Measurements from ENCODE around the gene QSER1.

QSER1 gene

DNA sequence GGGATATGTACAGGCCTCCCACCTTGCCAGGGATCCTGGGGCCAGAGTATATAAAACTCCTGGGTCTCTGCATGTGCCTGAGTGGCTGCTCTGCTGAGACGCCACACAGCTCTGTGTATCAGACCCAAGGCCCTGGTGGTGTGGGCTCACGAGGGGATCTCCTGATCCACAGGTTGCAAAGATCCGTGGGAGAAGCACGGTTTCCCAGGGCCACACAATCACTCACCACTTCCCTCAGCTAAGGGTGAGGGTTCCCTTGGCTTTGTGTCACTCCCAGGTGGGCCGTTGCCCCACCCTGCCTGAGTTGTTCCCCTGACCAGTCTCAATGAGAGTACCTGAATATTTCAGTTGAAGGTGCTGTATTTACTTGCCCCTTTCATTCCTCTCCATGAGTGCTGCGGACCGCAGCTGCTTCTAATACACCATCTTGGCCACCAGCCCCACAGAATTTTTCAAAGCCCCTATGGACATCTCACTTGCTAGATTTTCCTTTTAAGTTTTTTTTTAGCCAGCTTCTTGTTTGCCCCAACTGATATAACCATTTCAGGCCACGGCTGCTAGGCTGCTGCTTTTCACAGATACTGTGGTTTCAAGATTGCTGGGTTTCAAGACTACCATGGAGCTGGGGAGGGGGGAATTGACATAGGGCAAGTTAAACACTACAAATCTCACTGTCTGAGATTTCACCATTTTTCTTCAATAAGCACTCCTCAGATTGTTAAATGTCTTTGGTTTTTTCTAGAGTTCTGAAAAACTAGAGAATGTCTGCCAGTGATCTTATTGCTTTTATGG, 109.3 kb downstream of the QSER1 start:
- H3K9me3 ChIP-seq (ENCODE audit: control insufficient read depth in 5 of 5, low read length in 5 of 5): no peaks in the 10 kb centered on the region
- H3K36me3 ChIP-seq (ENCODE audit: control insufficient read depth in 5 of 5, insufficient read depth in 5 of 5, low read length in 5 of 5): no peaks in the 10 kb centered on the region
- no peaks in the 10 kb centered on the region for H3K27me3 ChIP-seq (ENCODE audit: control insufficient read depth in 5 of 5, insufficient read depth in 4 of 5, low read length in 5 of 5)
- no peak overlapping the region for H3K27ac ChIP-seq (ENCODE audit: low read depth, low read length)
- no peaks in the 10 kb centered on the region for H3K4me1 ChIP-seq (ENCODE audit: control insufficient read depth in 5 of 5, insufficient read depth in 5 of 5, low read length in 5 of 5)
- no peak overlapping the region for H3K9ac ChIP-seq (ENCODE audit: low read length in 5 of 5)
- H3K4me3 ChIP-seq (ENCODE audit: low read depth in 1 of 5, low read length in 5 of 5): no peak overlapping the region

DNA sequence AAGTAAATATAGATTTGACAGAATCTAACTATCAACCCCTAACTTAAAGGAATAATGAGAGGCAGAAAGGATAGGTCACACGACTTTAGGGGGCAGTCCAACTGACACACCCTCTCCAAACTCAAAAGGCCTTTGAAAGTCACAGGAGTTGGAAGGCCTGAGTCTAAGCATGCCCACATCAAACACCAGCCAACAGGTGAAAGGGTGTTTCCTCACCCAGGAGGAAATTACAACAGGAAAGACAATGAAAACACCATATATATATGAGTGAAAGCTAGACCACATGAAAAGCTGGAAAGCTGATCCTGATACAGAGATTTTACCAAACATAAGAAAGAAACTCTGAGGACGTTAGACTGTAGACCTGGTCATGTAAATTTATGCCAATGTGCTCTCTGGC, 112.6 kb downstream of the QSER1 start:
- Histone ChIP-seq H3K9me3 (ENCODE audit: control insufficient read depth in 5 of 5, low read length in 5 of 5) (no peaks in the 10 kb centered on the region), H3K9ac (ENCODE audit: low read length in 5 of 5) (no peak overlapping the region), H3K36me3 (ENCODE audit: control insufficient read depth in 5 of 5, insufficient read depth in 5 of 5, low read length in 5 of 5) (no peaks in the 10 kb centered on the region), H3K4me1 (ENCODE audit: control insufficient read depth in 5 of 5, insufficient read depth in 5 of 5, low read length in 5 of 5) (no peaks in the 10 kb centered on the region), H3K4me3 (ENCODE audit: low read depth in 1 of 5, low read length in 5 of 5) (no peak overlapping the region), H3K27me3 (ENCODE audit: control insufficient read depth in 5 of 5, insufficient read depth in 4 of 5, low read length in 5 of 5) (no peaks in the 10 kb centered on the region), H3K27ac (ENCODE audit: low read depth, low read length) (no peak overlapping the region)

DNA sequence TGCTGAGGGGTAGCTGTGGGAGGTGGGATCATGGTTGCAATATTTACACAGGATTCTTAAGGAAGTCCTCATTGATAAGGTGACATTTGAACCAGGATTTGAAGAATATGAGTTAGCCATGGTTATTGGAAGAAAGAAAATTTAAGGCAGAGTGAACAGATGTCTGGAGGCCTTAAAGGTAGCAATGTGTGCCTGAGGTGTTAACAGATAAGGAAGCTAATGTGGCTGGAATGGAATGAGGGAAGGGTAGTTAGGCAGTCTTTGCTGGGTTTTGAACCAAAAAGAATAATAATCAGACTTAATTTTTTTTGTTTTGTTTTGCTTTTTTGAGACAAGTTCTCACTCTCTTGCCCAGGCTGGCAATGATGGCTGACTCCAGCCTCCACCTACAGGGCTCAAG, 113.4 kb downstream of the QSER1 start:
- H3K9me3 ChIP-seq (ENCODE audit: control insufficient read depth in 5 of 5, low read length in 5 of 5): no peaks in the 10 kb centered on the region
- no peaks in the 10 kb centered on the region for H3K36me3 ChIP-seq (ENCODE audit: control insufficient read depth in 5 of 5, insufficient read depth in 5 of 5, low read length in 5 of 5)
- H3K4me3 ChIP-seq (ENCODE audit: low read depth in 1 of 5, low read length in 5 of 5): no peak overlapping the region
- H3K9ac ChIP-seq (ENCODE audit: low read length in 5 of 5): no peak overlapping the region
- no peak overlapping the region for H3K27ac ChIP-seq (ENCODE audit: low read depth, low read length)
- H3K4me1 ChIP-seq (ENCODE audit: control insufficient read depth in 5 of 5, insufficient read depth in 5 of 5, low read length in 5 of 5): no peaks in the 10 kb centered on the region
- no peaks in the 10 kb centered on the region for H3K27me3 ChIP-seq (ENCODE audit: control insufficient read depth in 5 of 5, insufficient read depth in 4 of 5, low read length in 5 of 5)

DNA sequence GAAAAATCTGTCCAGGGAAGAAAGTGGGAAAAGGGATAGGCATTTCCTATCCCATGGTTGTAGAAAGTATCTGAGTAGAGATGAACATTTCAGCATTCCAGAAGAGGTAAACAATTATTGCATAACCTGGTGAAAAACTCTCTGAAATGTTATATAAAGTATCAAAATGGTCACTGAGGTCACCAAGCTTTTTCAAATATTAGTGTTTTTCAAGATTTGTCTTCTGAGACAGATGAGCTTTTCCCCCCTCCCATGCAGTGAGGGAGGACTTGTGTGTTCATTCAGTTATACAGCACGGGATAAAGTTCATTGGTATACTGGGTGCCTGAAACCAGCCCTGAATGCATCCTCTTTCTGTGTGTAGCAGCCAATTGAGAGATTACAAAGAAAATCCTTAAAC, 121.1 kb downstream of the QSER1 start:
- no peak overlapping the region for H3K9ac ChIP-seq (ENCODE audit: low read length in 5 of 5)
- H3K9me3 ChIP-seq (ENCODE audit: control insufficient read depth in 5 of 5, low read length in 5 of 5): no peaks in the 10 kb centered on the region
- peaks cover 0 to under 1% (median 0%) of the 10 kb centered on the region in 5 donors for H3K27me3 ChIP-seq (ENCODE audit: control insufficient read depth in 5 of 5, insufficient read depth in 4 of 5, low read length in 5 of 5)
- no peak overlapping the region for H3K4me3 ChIP-seq (ENCODE audit: low read depth in 1 of 5, low read length in 5 of 5)
- H3K36me3 ChIP-seq (ENCODE audit: control insufficient read depth in 5 of 5, insufficient read depth in 5 of 5, low read length in 5 of 5): no peaks in the 10 kb centered on the region
- H3K27ac ChIP-seq (ENCODE audit: low read depth, low read length): no peak overlapping the region
- H3K4me1 ChIP-seq (ENCODE audit: control insufficient read depth in 5 of 5, insufficient read depth in 5 of 5, low read length in 5 of 5): peaks cover 0 to 12% (median 11%) of the 10 kb centered on the region in 5 donors

DNA sequence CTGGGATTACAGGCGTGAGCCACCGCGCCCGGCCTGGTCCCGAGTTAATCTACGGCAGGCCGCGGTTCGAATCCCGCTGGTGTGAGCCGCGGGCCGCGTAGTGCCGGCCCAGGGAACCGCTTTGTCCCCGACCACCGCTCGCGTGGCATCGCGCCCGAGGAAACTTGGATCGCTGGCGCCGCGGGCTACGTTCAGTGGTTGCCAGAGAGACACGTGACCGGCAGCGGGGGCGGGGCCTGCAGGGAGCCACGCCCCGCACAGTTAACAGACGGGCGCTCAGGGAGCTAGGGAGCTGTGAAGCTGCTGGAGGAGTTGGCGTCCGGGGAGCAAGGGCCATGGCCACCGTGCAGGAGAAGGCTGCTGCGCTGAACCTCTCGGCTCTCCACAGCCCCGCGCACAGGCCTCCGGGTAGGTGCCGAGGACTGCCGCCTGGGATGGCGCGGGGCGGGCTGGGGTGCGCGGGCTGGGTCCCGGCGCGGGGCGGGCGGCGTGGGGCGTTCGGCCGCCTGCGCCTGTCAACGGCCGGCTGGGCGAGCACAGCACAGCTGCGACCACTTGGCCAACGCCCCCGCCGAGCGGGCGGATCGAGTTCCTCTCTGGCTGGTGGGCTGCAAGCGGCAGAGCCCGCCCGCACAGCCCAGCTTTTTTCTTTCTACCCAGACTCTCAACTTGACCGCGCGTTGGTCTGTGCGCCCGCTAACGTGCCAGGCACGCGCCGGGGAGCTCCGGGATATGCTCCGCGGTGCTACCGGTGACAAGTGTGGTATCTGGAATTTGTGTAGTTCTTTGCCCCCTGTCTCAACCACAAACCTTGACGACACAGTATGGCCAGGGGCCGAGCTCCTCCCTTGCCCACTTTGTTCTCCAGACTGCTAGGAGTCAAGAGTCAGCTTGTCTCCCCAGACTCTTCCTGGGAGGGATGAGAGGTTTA, 123.3 kb downstream of the QSER1 start, which contains the start of gene DEPDC7:
Gene DEPDC7 (plus strand): TSS at position 258 of the 931 bp plus-strand sequence. CDS start 78 bp downstream, at position 336.
- Histone ChIP-seq H3K9ac (ENCODE audit: low read length in 5 of 5) (peak within 1 kb of the TSS in 2 of 5 donors; percentile 38 to 56), H3K27me3 (ENCODE audit: control insufficient read depth in 5 of 5, insufficient read depth in 4 of 5, low read length in 5 of 5) (peaks cover 0 to 4% (median 0%) of the 10 kb centered on the region in 5 donors), H3K36me3 (ENCODE audit: control insufficient read depth in 5 of 5, insufficient read depth in 5 of 5, low read length in 5 of 5) (no peaks in the 10 kb centered on the region), H3K27ac (ENCODE audit: low read depth, low read length) (no peak within 1 kb of the TSS), H3K9me3 (ENCODE audit: control insufficient read depth in 5 of 5, low read length in 5 of 5) (no peaks in the 10 kb centered on the region), H3K4me1 (ENCODE audit: control insufficient read depth in 5 of 5, insufficient read depth in 5 of 5, low read length in 5 of 5) (peaks cover 0 to 12% (median 11%) of the 10 kb centered on the region in 5 donors), H3K4me3 (ENCODE audit: low read depth in 1 of 5, low read length in 5 of 5) (peak within 1 kb of the TSS; percentile 62 to 83 (median 70))

DNA sequence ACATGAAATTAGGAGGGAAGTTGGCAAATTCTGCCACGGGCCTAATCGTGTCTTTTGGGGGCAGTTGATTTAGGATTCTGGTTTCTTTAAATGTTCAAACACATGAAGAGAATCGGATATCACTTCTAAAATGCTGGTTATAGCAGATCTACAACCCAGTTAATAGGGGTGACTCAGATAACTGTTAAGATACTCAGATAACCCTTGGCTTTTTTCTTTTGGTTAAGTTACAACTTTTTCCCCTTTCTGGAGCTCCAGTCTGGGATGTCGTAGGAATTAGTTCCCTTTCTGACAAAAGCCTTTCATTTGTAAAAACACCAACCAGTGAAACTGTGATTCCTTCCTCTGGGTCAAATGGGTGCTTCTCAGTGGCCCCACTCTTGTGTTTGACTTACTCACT, 124.0 kb downstream of the QSER1 start:
- Histone ChIP-seq H3K27me3 (ENCODE audit: control insufficient read depth in 5 of 5, insufficient read depth in 4 of 5, low read length in 5 of 5) (peaks cover 0 to 4% (median 0%) of the 10 kb centered on the region in 5 donors), H3K4me3 (ENCODE audit: low read depth in 1 of 5, low read length in 5 of 5) (peak overlapping the region; percentile 62 to 83 (median 70)), H3K27ac (ENCODE audit: low read depth, low read length) (no peak overlapping the region), H3K9ac (ENCODE audit: low read length in 5 of 5) (peak overlapping the region in 2 of 5 donors; percentile 10 to 38), H3K9me3 (ENCODE audit: control insufficient read depth in 5 of 5, low read length in 5 of 5) (no peaks in the 10 kb centered on the region), H3K36me3 (ENCODE audit: control insufficient read depth in 5 of 5, insufficient read depth in 5 of 5, low read length in 5 of 5) (no peaks in the 10 kb centered on the region), H3K4me1 (ENCODE audit: control insufficient read depth in 5 of 5, insufficient read depth in 5 of 5, low read length in 5 of 5) (peaks cover 0 to 12% (median 11%) of the 10 kb centered on the region in 5 donors)

DNA sequence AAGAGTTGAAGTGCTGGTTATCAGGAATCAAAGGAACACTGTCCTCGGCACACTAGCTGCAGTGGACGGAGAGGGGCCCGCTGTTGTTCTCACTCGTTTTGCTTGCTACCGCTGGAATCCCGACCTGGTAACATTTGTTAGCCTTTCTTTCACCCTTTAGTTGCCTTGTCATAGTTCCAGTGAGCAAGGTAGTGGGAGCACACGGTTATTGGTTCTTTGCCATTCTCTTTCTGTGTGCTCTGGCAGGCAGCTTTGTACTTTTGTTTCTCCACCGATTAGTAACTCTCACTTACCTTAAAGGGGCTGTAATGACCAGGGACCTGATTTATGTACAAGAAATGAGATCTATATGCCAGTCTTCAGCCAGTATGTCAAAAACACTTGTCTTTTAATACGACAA, 124.9 kb downstream of the QSER1 start:
- no peak overlapping the region for H3K9ac ChIP-seq (ENCODE audit: low read length in 5 of 5)
- no peak overlapping the region for H3K27ac ChIP-seq (ENCODE audit: low read depth, low read length)
- no peaks in the 10 kb centered on the region for H3K36me3 ChIP-seq (ENCODE audit: control insufficient read depth in 5 of 5, insufficient read depth in 5 of 5, low read length in 5 of 5)
- H3K27me3 ChIP-seq (ENCODE audit: control insufficient read depth in 5 of 5, insufficient read depth in 4 of 5, low read length in 5 of 5): peaks cover 0 to 4% (median 0%) of the 10 kb centered on the region in 5 donors
- peaks cover 0 to 12% (median 11%) of the 10 kb centered on the region in 5 donors for H3K4me1 ChIP-seq (ENCODE audit: control insufficient read depth in 5 of 5, insufficient read depth in 5 of 5, low read length in 5 of 5)
- no peak overlapping the region for H3K4me3 ChIP-seq (ENCODE audit: low read depth in 1 of 5, low read length in 5 of 5)
- no peaks in the 10 kb centered on the region for H3K9me3 ChIP-seq (ENCODE audit: control insufficient read depth in 5 of 5, low read length in 5 of 5)

DNA sequence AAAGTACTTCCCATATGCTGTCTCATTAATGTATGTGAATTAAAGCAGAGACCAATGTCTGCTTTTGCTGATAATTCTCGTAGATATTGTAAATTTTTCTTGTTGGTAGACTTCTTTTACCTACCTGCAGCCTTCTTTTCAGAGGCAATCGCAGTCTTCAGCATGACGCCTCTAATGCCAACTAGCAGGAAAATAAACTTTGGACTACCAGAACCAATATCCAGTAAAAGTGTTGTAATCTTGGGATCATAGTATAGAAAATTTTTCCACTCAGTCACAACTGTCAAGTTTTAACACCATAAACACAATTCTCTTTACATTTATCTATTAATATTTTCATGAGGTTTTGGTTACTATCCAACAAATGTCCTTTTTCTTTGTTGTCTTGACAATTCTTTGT, 125.4 kb downstream of the QSER1 start:
- Histone ChIP-seq H3K4me1 (ENCODE audit: control insufficient read depth in 5 of 5, insufficient read depth in 5 of 5, low read length in 5 of 5) (peaks cover 0 to 12% (median 11%) of the 10 kb centered on the region in 5 donors), H3K36me3 (ENCODE audit: control insufficient read depth in 5 of 5, insufficient read depth in 5 of 5, low read length in 5 of 5) (no peaks in the 10 kb centered on the region), H3K27ac (ENCODE audit: low read depth, low read length) (no peak overlapping the region), H3K9ac (ENCODE audit: low read length in 5 of 5) (no peak overlapping the region), H3K9me3 (ENCODE audit: control insufficient read depth in 5 of 5, low read length in 5 of 5) (no peaks in the 10 kb centered on the region), H3K27me3 (ENCODE audit: control insufficient read depth in 5 of 5, insufficient read depth in 4 of 5, low read length in 5 of 5) (peaks cover 0 to 4% (median 0%) of the 10 kb centered on the region in 5 donors), H3K4me3 (ENCODE audit: low read depth in 1 of 5, low read length in 5 of 5) (no peak overlapping the region)

DNA sequence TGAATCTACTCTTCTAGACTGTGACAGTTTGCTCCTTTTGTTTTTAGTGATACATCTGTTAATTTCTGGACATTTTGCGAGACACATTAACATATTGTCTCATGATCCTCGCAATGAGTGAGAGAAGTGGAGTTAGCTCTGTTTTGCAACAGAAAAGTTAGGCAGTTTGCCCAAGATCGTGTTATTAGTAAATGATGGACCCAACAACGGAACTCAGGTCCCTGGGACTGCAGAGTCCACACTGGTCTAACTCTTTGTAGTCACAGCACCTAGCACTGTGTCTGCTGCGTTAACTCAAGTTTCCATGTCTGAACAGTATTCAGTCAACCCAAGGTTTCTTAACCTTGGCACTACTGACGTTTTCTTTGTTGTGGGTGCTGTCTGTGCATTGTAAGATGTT, 126.2 kb downstream of the QSER1 start:
- no peak overlapping the region for H3K4me3 ChIP-seq (ENCODE audit: low read depth in 1 of 5, low read length in 5 of 5)
- no peak overlapping the region for H3K27ac ChIP-seq (ENCODE audit: low read depth, low read length)
- peaks cover 0 to 4% (median 0%) of the 10 kb centered on the region in 5 donors for H3K27me3 ChIP-seq (ENCODE audit: control insufficient read depth in 5 of 5, insufficient read depth in 4 of 5, low read length in 5 of 5)
- peaks cover 0 to 12% (median 11%) of the 10 kb centered on the region in 5 donors for H3K4me1 ChIP-seq (ENCODE audit: control insufficient read depth in 5 of 5, insufficient read depth in 5 of 5, low read length in 5 of 5)
- H3K9ac ChIP-seq (ENCODE audit: low read length in 5 of 5): no peak overlapping the region
- H3K9me3 ChIP-seq (ENCODE audit: control insufficient read depth in 5 of 5, low read length in 5 of 5): no peaks in the 10 kb centered on the region
- H3K36me3 ChIP-seq (ENCODE audit: control insufficient read depth in 5 of 5, insufficient read depth in 5 of 5, low read length in 5 of 5): no peaks in the 10 kb centered on the region

DNA sequence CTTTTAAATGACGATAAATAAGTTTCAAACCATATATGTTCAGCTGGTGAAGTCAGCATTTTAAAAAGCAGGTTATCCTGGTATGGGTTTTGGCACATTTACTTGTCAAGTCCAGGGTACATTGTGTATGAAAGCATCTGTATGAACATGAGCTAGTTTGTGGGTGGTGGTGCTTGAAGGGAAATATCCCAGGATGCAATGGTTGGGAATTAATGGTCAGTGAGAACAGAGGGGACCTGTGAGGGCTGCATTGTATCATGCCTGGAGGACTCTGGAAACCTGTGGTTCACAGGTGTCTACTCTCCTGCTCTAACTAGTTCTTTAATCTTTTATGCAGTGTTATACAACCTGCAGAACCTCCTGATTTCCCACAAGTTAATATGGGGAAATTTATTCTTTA, 128.9 kb downstream of the QSER1 start:
- Histone ChIP-seq H3K4me3 (ENCODE audit: low read depth in 1 of 5, low read length in 5 of 5) (no peak overlapping the region), H3K4me1 (ENCODE audit: control insufficient read depth in 5 of 5, insufficient read depth in 5 of 5, low read length in 5 of 5) (peaks cover 0 to 3% (median under 1%) of the 10 kb centered on the region in 5 donors), H3K9ac (ENCODE audit: low read length in 5 of 5) (no peak overlapping the region), H3K36me3 (ENCODE audit: control insufficient read depth in 5 of 5, insufficient read depth in 5 of 5, low read length in 5 of 5) (no peaks in the 10 kb centered on the region), H3K27me3 (ENCODE audit: control insufficient read depth in 5 of 5, insufficient read depth in 4 of 5, low read length in 5 of 5) (peaks cover 0 to 4% (median 0%) of the 10 kb centered on the region in 5 donors), H3K27ac (ENCODE audit: low read depth, low read length) (no peak overlapping the region), H3K9me3 (ENCODE audit: control insufficient read depth in 5 of 5, low read length in 5 of 5) (no peaks in the 10 kb centered on the region)
